ENCODE measurements around the gene CSRP2.

Gene CSRP2

GRCh38 chr12:76859611-76860010 lies 19.2 kb downstream of the CSRP2 start:
- Mint-ChIP-seq H3K4me1 (ENCODE audit: low read depth) (no peaks in the 10 kb centered on the region), H3K36me3 (ENCODE audit: low read depth) (peaks cover 4% of the 10 kb centered on the region), H3K27ac (no peak overlapping the region), H3K9me3 (no peaks in the 10 kb centered on the region), H3K27me3 (ENCODE audit: low read depth) (no peaks in the 10 kb centered on the region), H3K4me3 (no peak overlapping the region)

GRCh38 chr12:76856018-76856644 lies 22.7 kb downstream of the CSRP2 start:
- H3K4me3 Mint-ChIP-seq, result no peak overlapping the region
- no peaks in the 10 kb centered on the region for H3K9me3 Mint-ChIP-seq
- H3K27me3 Mint-ChIP-seq (ENCODE audit: low read depth), result no peaks in the 10 kb centered on the region
- H3K27ac Mint-ChIP-seq, result no peak overlapping the region
- H3K36me3 Mint-ChIP-seq (ENCODE audit: low read depth), result peaks cover 5% of the 10 kb centered on the region
- H3K4me1 Mint-ChIP-seq (ENCODE audit: low read depth), result no peaks in the 10 kb centered on the region

GRCh38 chr12:76855271-76855670 lies 23.5 kb downstream of the CSRP2 start:
- Mint-ChIP-seq H3K4me3 (no peak overlapping the region), H3K27me3 (ENCODE audit: low read depth) (no peaks in the 10 kb centered on the region), H3K9me3 (no peaks in the 10 kb centered on the region), H3K36me3 (ENCODE audit: low read depth) (peaks cover 10% of the 10 kb centered on the region), H3K4me1 (ENCODE audit: low read depth) (no peaks in the 10 kb centered on the region), H3K27ac (no peak overlapping the region)

GRCh38 chr12:76852106-76852505 lies 26.7 kb downstream of the CSRP2 start:
- H3K9me3 Mint-ChIP-seq, result no peaks in the 10 kb centered on the region
- H3K27ac Mint-ChIP-seq, result no peak overlapping the region
- no peak overlapping the region for H3K4me3 Mint-ChIP-seq
- no peaks in the 10 kb centered on the region for H3K27me3 Mint-ChIP-seq (ENCODE audit: low read depth)
- H3K36me3 Mint-ChIP-seq (ENCODE audit: low read depth), result peaks cover 15% of the 10 kb centered on the region
- no peaks in the 10 kb centered on the region for H3K4me1 Mint-ChIP-seq (ENCODE audit: low read depth)

- no peaks in the 10 kb centered on the region for H3K4me1 Mint-ChIP-seq (ENCODE audit: low read depth)
- no peak overlapping the region for H3K4me3 Mint-ChIP-seq
- no peaks in the 10 kb centered on the region for H3K9me3 Mint-ChIP-seq
- no peaks in the 10 kb centered on the region for H3K27me3 Mint-ChIP-seq (ENCODE audit: low read depth)
- H3K27ac Mint-ChIP-seq, result no peak overlapping the region
- peaks cover 13% of the 10 kb centered on the region for H3K36me3 Mint-ChIP-seq (ENCODE audit: low read depth)
These were observed 30.7 kb downstream of the CSRP2 start for GRCh38 chr12:76848132-76848531.

- Mint-ChIP-seq H3K27me3 (ENCODE audit: low read depth) (no peaks in the 10 kb centered on the region), H3K36me3 (ENCODE audit: low read depth) (peaks cover 13% of the 10 kb centered on the region), H3K27ac (no peak overlapping the region), H3K4me3 (no peak overlapping the region), H3K4me1 (ENCODE audit: low read depth) (no peaks in the 10 kb centered on the region), H3K9me3 (no peaks in the 10 kb centered on the region)
These were observed 31.6 kb downstream of the CSRP2 start for GRCh38 chr12:76847260-76847659.

GRCh38 chr12:76836633-76837032 lies 42.2 kb downstream of the CSRP2 start:
- Mint-ChIP-seq H3K4me1 (ENCODE audit: low read depth) (no peaks in the 10 kb centered on the region), H3K4me3 (no peak overlapping the region), H3K36me3 (ENCODE audit: low read depth) (no peaks in the 10 kb centered on the region), H3K27me3 (ENCODE audit: low read depth) (no peaks in the 10 kb centered on the region), H3K27ac (no peak overlapping the region), H3K9me3 (no peaks in the 10 kb centered on the region)

GRCh38 chr12:76830436-76830835 lies 48.4 kb downstream of the CSRP2 start:
- Mint-ChIP-seq H3K27ac (no peak overlapping the region), H3K4me3 (no peak overlapping the region), H3K27me3 (ENCODE audit: low read depth) (no peaks in the 10 kb centered on the region), H3K4me1 (ENCODE audit: low read depth) (no peaks in the 10 kb centered on the region), H3K9me3 (no peaks in the 10 kb centered on the region), H3K36me3 (ENCODE audit: low read depth) (peaks cover 9% of the 10 kb centered on the region)

GRCh38 chr12:76820888-76821482 lies 57.8 kb downstream of the CSRP2 start:
- Mint-ChIP-seq H3K4me3 (no peak overlapping the region), H3K27ac (no peak overlapping the region), H3K36me3 (ENCODE audit: low read depth) (no peaks in the 10 kb centered on the region), H3K27me3 (ENCODE audit: low read depth) (no peaks in the 10 kb centered on the region), H3K4me1 (ENCODE audit: low read depth) (no peaks in the 10 kb centered on the region), H3K9me3 (no peaks in the 10 kb centered on the region)

- Mint-ChIP-seq H3K36me3 (ENCODE audit: low read depth) (peaks cover 9% of the 10 kb centered on the region), H3K27me3 (ENCODE audit: low read depth) (no peaks in the 10 kb centered on the region), H3K4me3 (no peak overlapping the region), H3K27ac (no peak overlapping the region), H3K9me3 (no peaks in the 10 kb centered on the region), H3K4me1 (ENCODE audit: low read depth) (no peaks in the 10 kb centered on the region)
These were observed 64.8 kb downstream of the CSRP2 start for GRCh38 chr12:76813972-76814371.

- Mint-ChIP-seq H3K4me3 (no peak overlapping the region), H3K4me1 (ENCODE audit: low read depth) (no peaks in the 10 kb centered on the region), H3K27ac (no peak overlapping the region), H3K36me3 (ENCODE audit: low read depth) (peaks cover 9% of the 10 kb centered on the region), H3K27me3 (ENCODE audit: low read depth) (no peaks in the 10 kb centered on the region), H3K9me3 (no peaks in the 10 kb centered on the region)
These were observed 65.6 kb downstream of the CSRP2 start for GRCh38 chr12:76813265-76813664.

- no peak overlapping the region for H3K4me3 Mint-ChIP-seq
- no peaks in the 10 kb centered on the region for H3K27me3 Mint-ChIP-seq (ENCODE audit: low read depth)
- H3K9me3 Mint-ChIP-seq, result no peaks in the 10 kb centered on the region
- no peaks in the 10 kb centered on the region for H3K4me1 Mint-ChIP-seq (ENCODE audit: low read depth)
- peaks cover 9% of the 10 kb centered on the region for H3K36me3 Mint-ChIP-seq (ENCODE audit: low read depth)
- no peak overlapping the region for H3K27ac Mint-ChIP-seq
These were observed 66.8 kb downstream of the CSRP2 start for GRCh38 chr12:76811976-76812375.

GRCh38 chr12:76810671-76811419 lies 68.0 kb downstream of the CSRP2 start:
- no peak overlapping the region for H3K27ac Mint-ChIP-seq
- no peaks in the 10 kb centered on the region for H3K4me1 Mint-ChIP-seq (ENCODE audit: low read depth)
- H3K36me3 Mint-ChIP-seq (ENCODE audit: low read depth), result peaks cover 9% of the 10 kb centered on the region
- no peaks in the 10 kb centered on the region for H3K27me3 Mint-ChIP-seq (ENCODE audit: low read depth)
- H3K9me3 Mint-ChIP-seq, result no peaks in the 10 kb centered on the region
- no peak overlapping the region for H3K4me3 Mint-ChIP-seq

Measured in T-helper 1 cell treated with Interleukin-12 subunit alpha and Interleukin-12 subunit beta and Interleukin-4 antibody, amounts not matched to agents 30 μg/mL and 1 μg/mL, for 36 hours (primary cell).